Urothelium cell line (cell line): ENCODE results near the gene TGFB2.

Source experiments
- DNase-seq: peaks from one replicate; pipeline ENCODE4 v3.0.0; 2011; ENCODE audit warnings: low spot score, mixed read lengths
- FAIRE-seq: peaks from 2 replicates; lab custom pipeline; 2011; peaks lifted over from hg19 to GRCh38; lab: Jason Lieb, UNC

Gene TGFB2

DNA sequence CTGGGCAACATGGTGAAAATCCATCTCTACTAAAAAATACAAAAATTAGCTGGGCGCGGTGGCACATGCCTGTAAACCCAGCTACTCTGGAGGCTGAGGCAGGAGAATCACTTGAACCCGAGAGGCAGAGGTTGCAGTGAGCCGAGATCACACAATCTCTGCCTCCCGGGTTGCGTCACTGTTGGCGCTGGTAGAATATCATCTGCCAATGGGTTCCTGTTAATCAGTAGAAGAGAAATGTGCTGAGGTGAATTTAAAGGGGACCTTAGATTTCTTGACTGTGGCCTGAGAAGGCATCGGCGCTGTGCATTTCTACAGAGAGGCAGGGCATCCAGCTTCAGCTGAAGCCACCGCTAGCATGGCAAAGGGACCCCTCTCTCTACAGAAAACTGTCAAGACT, 68.0 kb downstream of the TGFB2 start:
- FAIRE-seq (no peak), DNase-seq (no peak)

DNA sequence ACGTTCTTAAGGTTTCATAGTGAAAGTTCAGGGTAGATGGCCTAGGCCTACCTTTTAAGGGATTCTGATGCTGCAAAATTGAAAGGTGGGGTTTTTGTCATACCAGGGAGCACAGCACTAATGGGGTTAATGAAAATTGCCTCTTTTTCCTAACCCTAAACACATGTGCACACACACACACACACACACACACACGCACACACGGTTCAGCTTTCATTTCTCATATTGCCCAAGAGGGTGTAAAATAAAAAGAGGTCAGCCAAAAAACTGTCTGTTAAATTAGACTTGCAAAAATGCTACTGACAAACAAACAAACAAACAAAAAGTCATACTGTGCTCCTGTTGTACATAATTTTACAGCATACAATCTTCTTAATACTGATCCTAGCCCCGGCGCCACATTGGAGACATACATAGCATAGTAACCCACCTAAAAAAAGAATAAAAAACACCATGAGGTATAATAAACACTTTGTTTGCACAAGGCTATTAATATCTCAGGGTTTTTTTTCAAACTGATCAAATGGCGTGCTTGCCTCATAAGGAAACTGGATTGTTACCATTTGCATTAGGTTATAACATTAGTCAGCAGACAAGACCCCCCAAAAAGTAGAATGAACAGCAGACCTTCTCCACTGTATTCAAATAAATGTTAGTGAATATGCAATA, 69.1 kb downstream of the TGFB2 start:
- DNase-seq (no peak), FAIRE-seq (no peak)

DNA sequence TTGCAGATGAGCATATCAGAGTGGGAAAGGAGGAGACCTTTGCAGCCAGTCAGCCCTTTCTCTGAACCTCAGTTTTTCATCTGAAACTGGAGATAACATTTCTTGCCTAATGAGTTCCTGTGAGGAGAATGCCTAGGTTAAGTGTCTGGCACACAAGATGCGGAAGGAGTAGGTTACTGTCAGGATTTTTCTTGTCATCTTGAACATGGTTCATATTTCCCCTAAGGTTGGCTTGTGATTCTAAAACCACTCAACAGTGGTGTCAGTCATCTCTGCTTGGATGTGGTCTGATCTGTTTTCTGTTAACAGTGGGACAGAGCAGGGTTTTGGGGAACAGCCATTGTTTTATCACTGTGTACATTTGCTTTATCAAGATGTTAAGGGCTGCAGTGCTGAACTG, 70.6 kb downstream of the TGFB2 start:
- DNase-seq: no peak
- no peak for FAIRE-seq

DNA sequence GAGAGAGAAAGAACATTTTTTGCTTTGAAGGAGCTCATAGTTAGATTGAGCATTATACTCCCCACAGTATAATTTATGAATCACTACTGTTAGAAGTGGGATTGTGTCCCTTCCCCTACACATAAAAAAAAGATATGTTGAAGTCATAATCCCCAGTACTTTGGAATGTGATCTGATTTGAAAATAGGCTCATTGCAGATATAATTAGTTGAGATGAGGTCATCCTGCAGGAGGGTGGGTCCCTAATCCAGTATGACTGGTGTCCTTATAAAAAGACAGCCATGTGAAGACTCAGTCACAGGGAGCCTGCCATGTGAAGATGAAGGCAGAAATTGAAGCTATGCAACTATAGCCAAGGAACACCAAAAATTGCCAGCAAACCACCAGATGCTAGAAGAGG, 76.4 kb downstream of the TGFB2 start:
- no peak for FAIRE-seq
- no peak for DNase-seq

DNA sequence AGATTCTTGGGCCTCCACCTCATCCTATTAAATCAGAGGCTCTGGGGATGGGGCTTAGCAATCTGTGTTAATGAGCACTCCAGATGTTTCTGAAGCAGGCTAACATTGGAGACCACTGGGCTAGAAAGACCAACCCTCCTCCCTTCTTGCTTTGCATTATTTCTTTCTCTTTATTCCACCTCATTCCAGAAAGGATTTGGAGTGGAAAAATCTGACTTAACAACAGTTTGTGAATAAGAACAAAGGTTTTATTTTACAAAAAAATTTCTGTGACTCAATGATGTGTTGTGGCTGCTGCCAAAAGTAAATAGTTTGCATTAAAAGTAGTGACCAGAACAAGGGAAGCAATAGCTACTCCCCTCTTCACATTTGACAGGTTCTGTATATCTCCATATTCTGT, 79.4 kb downstream of the TGFB2 start:
- DNase-seq (no peak), FAIRE-seq (no peak)

DNA sequence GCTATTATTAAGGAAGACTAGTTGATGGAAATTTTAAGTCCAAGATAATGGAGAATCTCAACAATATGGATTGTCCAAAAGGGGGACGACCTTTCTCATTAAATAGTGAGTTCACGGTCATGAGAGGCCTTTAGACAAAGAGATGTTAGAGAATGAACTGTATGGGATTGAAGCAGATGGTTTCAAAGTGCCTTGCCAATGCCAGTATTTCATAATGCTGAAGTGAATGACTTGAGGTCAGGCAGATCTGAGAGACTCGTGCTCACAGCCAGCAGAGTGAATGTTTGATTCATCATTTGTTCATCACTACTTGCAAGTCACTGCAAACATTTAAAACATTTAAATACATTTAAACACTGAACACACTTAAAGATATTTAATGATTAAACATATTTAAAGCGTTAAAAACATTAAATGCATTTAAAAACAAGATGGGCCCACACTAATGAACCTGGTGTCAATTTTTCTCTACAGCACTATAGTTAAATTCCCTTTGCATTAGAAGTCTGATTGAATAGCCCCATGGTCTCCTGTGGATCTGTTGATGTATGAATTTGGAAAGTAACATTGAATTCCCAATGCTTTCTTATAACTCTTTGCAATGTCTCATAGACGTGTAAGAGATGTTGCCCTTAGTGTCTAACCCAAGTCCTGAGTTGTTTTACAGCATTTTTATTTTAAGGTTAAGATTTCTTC, 80.7 kb downstream of the TGFB2 start:
- DNase-seq (no peak), FAIRE-seq (no peak)

DNA sequence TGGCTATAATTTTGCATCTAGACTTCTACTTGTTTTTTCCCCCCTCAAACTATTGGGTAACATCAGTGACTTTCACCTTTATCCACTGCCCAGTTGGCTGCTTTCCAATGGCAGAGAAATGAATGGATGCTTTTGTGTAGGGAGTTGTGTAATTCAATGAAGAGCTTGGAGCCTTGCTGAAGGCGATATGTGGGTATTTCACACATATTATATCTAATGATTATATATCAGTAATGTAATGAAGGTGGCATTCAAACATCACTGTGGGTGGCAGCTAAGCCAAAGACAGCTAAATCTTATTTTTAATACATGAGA, 81.2 kb downstream of the TGFB2 start:
- DNase-seq: peak; percentile 18
- no peak for FAIRE-seq

DNA sequence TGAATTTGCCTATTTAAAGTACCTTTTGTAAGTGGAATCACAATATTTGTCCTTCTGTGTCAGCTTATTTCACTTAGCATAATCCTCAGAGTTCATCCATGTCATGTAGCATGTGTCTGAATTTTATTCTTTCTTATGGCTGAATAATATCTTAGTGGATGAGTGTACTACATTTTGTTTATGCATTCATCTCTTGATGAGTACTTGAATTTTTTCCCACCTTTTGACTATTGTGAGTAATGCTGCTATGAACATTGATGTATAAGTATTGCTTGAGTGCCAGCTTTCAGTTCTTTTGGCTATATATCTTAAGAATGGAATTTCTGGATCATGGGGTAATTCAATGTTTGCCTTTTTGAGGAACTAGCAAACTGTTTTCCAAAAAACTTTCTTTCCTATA, 84.2 kb downstream of the TGFB2 start:
- FAIRE-seq: no peak
- DNase-seq: no peak

DNA sequence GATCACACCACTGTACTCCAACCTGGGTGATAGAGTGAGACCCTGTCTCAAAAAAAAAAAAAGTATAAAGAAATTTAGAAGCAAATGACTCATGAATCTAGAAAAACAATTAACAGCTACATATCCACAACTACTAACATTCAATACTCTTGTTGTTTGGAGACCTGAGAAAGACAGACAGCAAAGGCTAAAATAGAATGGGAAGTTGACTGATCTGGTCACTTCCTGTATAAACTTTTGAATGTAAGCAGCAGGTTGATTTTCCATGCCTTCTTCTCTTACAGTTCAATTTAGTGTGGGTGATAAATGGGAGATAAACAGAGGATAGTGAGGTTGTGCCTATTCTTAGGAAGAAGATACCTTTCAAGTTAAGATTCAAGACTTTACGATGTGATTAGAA, 85.2 kb downstream of the TGFB2 start:
- no peak for DNase-seq
- FAIRE-seq: no peak

DNA sequence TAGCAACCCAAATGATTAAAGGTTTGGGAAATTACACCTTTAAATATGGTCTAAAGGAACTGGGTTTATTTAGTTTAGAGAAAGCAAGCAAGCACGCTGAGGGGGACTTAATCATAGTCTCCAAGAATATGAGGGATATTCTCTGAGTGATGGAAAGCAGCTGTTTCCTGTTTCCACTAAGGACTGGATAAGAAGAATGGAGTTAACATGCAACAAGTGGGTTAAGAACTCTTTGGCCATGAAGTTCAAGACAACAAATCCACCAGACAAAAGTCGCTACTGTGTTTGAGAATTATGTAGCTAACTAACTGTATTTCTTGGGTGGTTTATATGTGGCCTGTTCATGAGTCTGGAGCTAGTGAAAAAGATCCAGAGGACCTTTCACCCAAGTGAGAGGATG, 85.7 kb downstream of the TGFB2 start:
- DNase-seq: no peak
- no peak for FAIRE-seq

DNA sequence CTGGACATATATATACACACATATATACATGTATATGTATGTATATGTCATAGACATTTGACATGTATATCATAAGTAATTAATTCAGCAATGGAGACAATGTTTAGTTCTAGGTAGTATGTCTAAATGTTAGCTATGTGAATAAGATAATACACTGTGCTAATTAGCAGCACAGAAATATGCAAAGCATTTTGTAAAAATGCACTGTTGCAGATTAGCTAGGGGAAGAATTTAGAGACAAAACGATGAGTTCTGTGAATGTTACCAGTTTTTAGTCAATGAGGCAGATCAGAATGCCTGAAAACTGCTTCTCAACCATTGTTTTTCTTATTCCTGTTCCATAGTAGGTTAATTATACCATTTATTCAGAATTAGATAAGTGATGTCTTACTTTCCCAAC, 86.3 kb downstream of the TGFB2 start:
- DNase-seq: no peak
- no peak for FAIRE-seq

DNA sequence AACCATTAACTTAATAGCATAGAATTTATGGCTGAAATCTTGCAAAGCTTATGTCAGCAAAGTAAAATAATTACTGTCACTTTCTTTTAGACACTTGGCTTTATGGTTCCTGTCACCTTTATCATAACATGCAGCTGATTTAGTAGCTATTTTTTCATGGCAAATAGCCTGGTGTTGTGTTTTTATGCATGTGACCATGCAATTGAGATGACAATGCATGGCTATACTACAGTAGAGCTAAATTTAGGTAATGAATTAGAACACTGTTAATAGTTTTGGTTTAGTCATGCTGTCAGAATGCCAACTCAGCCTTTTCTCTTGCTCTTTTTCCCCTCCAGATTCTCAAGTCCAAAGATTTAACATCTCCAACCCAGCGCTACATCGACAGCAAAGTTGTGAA, 88.6 kb downstream of the TGFB2 start:
- DNase-seq: no peak
- no peak for FAIRE-seq

DNA sequence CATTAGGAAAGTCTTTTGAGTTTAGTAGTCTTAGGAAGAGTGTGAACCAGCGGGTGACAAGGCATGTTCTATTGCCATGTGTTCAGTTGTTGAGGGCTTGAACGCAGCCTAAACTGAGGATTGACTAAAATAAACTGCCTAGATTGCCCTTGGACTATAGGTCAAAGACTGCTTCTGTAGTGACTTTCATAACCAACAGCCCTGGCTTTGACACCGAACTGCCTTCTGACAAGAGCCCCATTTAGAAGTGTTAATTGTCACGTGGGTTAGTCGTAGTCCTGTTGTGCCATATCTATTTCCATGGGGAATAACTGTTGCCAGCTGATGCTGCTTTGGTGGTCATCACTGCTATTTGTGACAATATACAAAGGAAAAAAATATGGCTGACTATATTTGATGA, 90.4 kb downstream of the TGFB2 start:
- FAIRE-seq: no peak
- no peak for DNase-seq

DNA sequence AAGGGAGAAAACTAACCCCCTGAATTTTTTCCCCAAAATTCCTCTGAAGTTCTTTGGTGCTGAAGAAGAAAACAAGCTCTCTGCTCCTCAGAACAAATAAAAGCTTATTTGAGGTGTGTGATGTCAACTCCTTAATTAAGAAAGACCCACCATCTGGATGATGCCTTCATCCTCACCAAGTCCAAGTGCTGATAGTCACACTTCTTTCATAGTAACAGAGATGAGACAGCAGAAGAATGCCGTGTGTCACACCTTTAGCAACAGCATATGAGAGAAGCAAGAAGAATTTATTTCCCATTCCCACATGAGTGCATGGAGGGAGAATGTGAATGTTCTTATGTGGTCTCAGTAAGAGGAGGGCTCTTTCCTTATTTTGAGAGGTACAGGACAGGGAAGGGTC, 91.2 kb downstream of the TGFB2 start:
- no peak for FAIRE-seq
- no peak for DNase-seq

DNA sequence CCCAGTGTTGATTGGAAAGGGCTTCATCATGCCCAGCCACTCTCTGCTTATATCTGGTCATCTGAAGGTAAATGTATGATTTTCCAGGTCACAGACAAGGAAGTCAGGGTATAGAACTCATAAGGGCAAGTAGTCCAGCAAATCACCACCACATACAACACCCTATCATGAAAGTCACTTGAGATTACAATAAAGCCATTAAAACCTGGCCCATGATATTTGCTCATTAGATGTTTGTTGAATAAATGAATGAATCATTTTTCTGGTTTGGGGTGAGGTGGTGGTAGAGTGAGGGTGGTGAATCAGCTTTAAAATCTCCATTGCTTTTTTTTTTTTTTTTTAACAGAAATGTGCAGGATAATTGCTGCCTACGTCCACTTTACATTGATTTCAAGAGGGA, 91.9 kb downstream of the TGFB2 start:
- DNase-seq: no peak
- FAIRE-seq: no peak

DNA sequence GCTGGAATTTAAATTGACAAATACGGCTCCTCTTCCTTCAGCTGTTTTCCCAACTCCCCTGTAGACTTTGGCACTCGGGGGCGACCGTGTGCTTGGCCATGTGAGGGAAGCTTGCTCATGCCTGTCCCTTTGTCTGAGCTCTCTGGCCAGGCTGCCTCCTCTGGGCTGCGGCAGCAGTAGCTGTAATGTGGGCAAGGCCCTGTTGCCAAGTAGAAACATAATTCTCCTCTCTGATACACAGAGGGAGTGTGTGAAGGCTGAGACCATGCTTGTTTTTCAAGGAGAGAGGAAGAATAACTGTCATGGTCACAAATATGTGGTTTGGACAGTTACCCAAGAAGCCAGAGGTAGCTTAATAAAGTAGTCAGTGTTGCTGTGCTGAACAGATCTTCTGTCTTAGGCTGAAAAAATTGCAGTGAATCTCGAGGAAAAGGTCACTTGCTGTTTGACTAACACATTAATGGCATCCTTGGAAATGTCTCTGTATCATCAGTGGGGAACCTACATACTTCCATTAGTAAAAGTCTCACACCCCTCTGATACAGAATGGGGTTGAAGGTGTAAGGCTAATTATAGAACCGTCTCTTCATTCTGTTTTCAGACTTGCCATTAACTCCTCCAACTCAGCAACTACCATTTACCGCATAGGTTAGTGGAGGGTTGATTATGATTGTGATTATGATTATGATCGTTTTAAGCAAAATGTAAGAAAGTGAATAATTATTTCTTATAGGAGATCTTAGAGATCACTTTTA, 94.6 kb downstream of the TGFB2 start:
- FAIRE-seq (no peak), DNase-seq (no peak)

DNA sequence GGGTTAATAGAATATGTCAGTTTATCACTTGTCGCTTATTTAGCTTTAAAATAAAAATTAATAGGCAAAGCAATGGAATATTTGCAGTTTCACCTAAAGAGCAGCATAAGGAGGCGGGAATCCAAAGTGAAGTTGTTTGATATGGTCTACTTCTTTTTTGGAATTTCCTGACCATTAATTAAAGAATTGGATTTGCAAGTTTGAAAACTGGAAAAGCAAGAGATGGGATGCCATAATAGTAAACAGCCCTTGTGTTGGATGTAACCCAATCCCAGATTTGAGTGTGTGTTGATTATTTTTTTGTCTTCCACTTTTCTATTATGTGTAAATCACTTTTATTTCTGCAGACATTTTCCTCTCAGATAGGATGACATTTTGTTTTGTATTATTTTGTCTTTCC, 98.1 kb downstream of the TGFB2 start:
- no peak for FAIRE-seq

DNA sequence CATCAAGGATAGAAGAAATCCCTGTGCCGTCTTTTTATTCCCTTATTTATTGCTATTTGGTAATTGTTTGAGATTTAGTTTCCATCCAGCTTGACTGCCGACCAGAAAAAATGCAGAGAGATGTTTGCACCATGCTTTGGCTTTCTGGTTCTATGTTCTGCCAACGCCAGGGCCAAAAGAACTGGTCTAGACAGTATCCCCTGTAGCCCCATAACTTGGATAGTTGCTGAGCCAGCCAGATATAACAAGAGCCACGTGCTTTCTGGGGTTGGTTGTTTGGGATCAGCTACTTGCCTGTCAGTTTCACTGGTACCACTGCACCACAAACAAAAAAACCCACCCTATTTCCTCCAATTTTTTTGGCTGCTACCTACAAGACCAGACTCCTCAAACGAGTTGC, 99.0 kb downstream of the TGFB2 start:
- no peak for FAIRE-seq
- DNase-seq: no peak

More for the DNA sequence above, 98.1 kb downstream of the TGFB2 start:
- no peak for DNase-seq

DNA sequence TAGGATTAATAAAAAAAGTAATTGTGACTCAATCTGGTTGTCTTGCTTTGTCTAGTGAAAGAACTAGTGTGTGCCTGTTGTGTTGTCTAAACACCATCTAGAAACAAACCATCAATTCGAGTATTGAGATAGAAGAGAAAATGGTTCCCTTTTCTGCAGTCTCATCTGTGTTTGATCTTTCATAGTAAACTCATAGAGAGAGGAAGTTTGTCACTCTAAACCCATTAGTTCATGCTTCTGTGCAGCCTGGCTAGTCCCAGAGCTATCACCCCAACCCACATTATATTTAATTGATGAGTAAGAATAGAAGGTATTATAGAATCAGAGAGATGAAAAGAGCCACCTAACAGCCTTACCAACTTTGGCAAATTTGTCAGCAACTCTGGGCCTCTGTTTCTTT, 99.5 kb downstream of the TGFB2 start:
- DNase-seq (no peak), FAIRE-seq (no peak)

DNA sequence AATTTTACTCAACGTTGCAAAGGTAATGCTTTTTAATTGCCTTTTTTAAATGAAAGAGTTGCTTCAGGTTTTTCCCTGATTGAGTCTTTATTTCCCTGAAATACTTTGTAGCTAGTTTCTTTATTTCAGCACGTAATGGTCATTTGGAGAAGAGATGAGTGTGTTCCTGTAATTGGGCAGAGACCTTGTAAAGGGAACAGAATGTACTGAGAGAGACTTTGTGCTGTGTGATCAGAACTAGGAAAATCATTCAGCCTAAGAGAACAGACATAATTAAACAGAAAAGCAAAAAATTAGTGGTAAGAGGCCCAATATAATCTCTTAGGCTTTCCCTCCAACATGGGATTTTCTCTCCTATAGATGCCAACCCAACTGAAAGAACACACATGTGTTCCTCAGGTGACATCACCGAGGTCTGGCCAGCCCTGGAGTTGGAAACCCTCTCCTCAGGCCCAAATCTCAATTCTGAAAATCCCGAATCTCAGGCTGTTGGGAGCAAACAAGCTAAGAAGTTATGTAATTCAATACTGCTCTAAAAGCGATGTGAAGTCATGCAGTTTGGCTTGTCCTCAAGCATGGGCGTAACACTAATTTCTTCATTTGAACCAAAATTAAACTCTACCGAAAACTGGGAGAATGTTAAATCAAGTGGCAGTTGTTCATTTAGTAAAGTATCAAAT, 102.0 kb downstream of the TGFB2 start:
- FAIRE-seq (no peak), DNase-seq (no peak)

DNA sequence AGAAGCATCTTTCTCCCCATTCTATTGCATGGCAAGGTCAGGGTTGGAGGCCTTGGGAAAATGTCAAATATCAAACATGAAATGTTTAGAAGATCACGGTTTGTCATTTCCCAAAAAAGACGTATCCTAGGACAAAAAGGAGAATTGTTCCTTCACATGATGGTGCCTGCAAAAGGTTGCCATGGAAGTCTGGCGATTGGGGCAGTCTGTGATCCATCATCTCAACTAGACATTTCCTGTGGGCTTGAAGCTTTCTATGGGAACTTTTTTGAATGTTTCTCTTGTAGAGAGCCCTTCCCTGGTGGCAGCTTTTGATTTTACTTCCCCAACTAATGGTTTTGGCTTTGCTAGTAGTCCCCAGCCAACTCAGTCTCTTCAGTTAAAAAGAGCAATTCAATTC, 106.3 kb downstream of the TGFB2 start:
- no peak for FAIRE-seq
- DNase-seq: no peak
